GM21619 (cell line): Measurements from ENCODE around the gene CCDC198.

ENCODE experiments used
- ATAC-seq: cut with Tn5 transposase; IDR thresholded peaks from one replicate; pipeline ENCODE4 v1.9.1; 2021; ENCODE audit not compliant: unreplicated experiment

The CCDC198 gene

GRCh38 chr14:57493467-57494181 is at the start of gene CCDC198:
Gene CCDC198, minus strand, starts transcription at chr14:57493857. Its CDS starts 142 bp downstream, at chr14:57493715.
- ATAC-seq, result peak; percentile 77

- ATAC-seq, result no peak
These were observed 39.6 kb upstream of the CCDC198 start for GRCh38 chr14:57533214-57533613.

- no peak for ATAC-seq
These were observed 36.9 kb upstream of the CCDC198 start for GRCh38 chr14:57530571-57530970.

GRCh38 chr14:57526942-57527341 is 33.3 kb upstream of the CCDC198 start:
- no peak for ATAC-seq

GRCh38 chr14:57519043-57519442 is 25.4 kb upstream of the CCDC198 start:
- no peak for ATAC-seq

- ATAC-seq, result no peak
These were observed 18.6 kb upstream of the CCDC198 start for GRCh38 chr14:57512220-57512619.

GRCh38 chr14:57508756-57509155 is 15.1 kb upstream of the CCDC198 start:
- no peak for ATAC-seq

- ATAC-seq, result no peak
These were observed 9.1 kb upstream of the CCDC198 start for GRCh38 chr14:57502586-57503254.

GRCh38 chr14:57501039-57501557 is 7.4 kb upstream of the CCDC198 start:
- ATAC-seq, result no peak

- no peak for ATAC-seq
These were observed 5.0 kb upstream of the CCDC198 start for GRCh38 chr14:57498659-57499058.

- ATAC-seq, result no peak
These were observed 4.4 kb upstream of the CCDC198 start for GRCh38 chr14:57498035-57498434.

- ATAC-seq, result peak; percentile 41
These were observed 1.8 kb upstream of the CCDC198 start for GRCh38 chr14:57495416-57495815.

- ATAC-seq, result no peak
These were observed 798 bp downstream of the CCDC198 start for GRCh38 chr14:57492859-57493258.

GRCh38 chr14:57491640-57492039 is 2.0 kb downstream of the CCDC198 start:
- no peak for ATAC-seq

- ATAC-seq, result no peak
These were observed 5.9 kb downstream of the CCDC198 start for GRCh38 chr14:57487771-57488170.

GRCh38 chr14:57486767-57487379 is 6.8 kb downstream of the CCDC198 start:
- no peak for ATAC-seq

GRCh38 chr14:57485635-57486034 is 8.0 kb downstream of the CCDC198 start:
- peak; percentile 96 for ATAC-seq

GRCh38 chr14:57482120-57482519 is 11.5 kb downstream of the CCDC198 start:
- no peak for ATAC-seq

GRCh38 chr14:57480051-57480450 is 13.6 kb downstream of the CCDC198 start:
- ATAC-seq, result no peak

- ATAC-seq, result no peak
These were observed 14.5 kb downstream of the CCDC198 start for GRCh38 chr14:57479197-57479596.

GRCh38 chr14:57478050-57478449 is 15.6 kb downstream of the CCDC198 start:
- no peak for ATAC-seq

GRCh38 chr14:57470909-57471308 is 22.7 kb downstream of the CCDC198 start:
- ATAC-seq, result no peak
